ENCODE data around the gene TNNT1.

TNNT1 gene

DNA sequence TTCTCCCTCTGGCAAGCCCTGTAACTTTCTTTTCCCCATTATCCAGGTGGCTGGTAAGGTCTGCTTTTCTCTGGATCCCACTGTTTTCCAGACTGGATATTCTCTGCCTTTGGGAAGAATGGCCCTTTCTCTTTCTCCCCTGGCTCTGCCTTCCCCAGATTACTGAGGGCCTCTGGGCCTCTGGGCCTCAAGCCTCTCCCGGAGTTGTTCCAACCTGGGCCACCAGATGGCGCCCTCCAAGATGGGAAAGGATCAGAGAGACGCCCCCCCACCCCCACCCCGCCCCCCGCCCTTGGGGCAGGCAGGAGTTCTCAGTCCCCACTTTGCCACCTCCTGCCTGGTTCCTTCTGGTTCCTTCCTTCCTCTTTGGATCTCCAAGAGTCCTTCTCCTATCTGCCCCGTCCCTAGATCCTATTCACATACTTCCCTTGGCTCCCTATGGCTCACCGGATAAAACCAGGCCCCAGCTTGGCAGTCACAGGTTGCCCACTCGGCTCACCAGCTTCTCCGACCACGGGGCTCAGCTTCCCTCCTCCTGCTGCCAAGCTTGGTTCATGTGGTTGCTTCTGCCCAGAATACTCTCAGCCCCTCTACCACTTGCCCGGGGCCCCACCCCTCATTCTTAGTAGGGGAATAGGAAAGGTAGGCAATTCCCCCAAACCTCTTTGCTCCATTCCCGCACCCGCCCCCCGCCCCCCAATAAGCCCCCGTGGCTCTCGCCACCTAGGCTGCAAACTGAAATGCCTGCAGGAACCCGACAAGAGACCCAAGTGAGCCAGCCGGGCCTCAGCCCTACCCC, 60.3 kb downstream of the TNNT1 start:
- DNase-seq (ENCODE audit: low spot score), result peak; percentile 62

DNA sequence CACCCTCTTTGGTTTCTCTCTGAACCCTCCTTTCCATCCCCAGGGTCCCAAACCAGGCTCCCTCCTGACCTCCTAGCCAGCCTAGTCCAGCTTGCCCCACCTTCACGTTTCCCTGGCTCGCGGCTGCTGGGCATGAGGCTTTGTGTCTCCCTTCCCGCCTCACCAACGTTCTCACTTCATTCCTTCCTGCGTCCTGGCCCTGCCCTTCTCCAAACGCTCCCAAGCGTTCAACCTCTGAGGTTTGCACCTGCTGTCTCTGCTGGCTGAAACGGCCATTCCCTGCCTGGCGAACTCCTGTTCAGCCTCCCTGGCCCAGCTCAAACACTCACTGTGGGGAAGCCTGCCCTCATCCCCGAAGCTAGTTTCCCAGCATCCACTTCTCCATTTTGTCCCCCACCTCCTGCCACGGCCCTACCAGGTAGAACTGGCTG, 61.0 kb downstream of the TNNT1 start:
- DNase-seq (ENCODE audit: low spot score), result no peak

DNA sequence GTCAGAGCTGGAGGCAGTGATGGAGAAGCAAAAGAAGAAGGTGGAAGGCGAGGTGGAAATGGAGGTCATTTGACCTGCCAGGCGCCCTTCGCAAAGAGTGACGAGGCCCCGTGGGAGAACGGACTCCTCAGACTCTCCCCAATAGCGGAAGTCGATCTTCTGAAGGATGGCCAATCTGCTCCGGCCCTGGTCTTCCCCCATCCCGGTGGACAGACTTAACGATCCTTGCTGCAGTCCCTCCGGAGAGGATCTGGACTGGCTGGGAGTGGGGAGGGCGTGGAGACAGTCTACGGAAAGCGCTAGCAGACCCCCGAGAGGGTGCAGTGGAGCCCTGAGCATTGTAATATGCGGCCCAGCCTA, 61.5 kb downstream of the TNNT1 start:
- no peak for DNase-seq (ENCODE audit: low spot score)

DNA sequence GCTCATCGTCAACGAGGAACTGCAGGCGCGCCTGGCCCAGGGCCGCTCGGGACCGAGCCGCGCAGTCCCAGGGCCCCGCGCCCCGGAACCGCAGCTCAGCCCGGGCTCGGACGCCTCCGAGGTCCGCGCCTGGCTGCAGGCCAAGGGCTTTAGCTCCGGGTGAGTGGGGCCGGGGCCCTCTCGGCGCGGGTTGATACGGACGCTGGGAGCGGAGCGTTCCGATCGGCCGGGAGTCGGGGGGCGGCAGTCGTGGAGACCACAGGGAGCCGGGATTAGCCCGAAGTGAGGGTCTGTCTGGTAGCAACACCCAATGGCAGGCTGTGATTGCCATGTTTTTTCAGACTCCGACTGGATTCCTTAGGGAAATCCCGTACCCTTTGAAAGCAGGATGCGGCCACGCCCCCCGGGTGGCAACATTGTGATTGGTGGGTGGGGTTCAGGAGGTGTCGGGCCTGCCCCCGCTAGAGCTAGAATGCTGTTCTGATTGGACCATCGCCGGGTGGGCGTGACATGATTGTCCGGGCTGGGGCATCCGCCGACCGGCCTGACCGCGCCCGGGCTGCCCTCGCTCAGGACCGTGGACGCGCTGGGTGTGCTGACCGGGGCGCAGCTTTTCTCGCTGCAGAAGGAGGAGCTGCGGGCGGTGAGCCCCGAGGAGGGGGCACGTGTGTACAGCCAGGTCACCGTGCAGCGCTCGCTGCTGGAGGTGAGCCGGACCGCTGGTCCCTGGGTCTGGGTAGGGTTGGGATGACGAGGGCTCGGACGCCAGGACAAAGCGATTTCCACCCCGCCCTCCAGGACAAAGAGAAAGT, 62.1 kb downstream of the TNNT1 start:
- peak; percentile 29 for DNase-seq (ENCODE audit: low spot score)

DNA sequence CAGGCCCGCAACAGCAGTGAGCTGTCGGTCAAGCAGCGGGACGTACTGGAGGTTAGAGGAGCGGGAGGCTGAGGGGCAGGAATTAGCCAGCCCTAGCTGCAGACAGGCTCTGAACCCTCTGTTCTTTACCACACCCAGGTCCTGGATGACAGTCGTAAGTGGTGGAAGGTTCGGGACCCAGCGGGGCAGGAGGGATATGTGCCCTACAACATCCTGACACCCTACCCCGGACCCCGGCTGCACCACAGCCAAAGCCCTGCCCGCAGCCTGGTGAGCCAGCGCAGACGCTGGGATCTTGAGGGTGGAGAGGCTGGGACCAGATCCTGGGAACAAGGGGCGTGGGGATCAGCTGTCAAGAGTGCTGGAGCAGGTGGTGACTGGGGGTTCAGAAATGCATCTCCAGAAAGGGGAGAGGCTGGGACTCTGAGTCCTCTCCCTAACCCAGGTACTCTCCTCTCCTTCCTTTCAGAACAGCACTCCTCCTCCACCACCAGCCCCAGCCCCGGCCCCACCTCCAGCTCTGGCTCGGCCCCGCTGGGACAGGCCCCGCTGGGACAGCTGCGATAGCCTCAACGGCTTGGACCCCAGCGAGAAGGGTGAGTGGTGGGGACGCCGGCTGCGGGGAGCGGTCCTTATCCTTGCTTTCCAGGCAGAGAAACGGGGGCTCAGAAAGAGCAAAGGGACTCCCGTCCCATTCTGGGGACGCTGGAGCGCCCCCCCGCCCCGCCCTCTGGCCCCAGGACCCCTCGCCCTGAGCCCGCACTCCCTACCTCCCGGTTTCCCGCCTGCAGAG, 62.9 kb downstream of the TNNT1 start:
- no peak for DNase-seq (ENCODE audit: low spot score)

DNA sequence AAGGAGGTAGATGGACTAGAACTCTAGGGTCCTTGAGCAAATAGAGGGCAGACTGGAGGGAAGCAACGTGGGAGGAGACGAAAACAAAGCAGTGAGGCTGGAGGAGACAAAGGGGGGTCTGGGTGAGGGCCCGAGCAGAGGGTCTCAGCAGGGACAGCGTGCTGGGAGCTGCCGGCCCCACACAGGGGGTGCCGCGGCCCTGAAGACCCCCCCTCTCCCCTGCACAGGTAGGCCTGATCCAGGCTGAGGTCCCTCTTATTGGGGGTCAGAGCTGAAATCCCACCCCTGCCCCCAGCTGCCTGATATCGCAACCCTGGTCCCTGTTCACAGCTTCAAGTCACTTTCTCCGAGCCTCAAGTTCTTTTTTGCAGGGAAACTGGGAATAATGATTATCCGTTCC, 64.6 kb downstream of the TNNT1 start:
- no peak for DNase-seq (ENCODE audit: low spot score)

DNA sequence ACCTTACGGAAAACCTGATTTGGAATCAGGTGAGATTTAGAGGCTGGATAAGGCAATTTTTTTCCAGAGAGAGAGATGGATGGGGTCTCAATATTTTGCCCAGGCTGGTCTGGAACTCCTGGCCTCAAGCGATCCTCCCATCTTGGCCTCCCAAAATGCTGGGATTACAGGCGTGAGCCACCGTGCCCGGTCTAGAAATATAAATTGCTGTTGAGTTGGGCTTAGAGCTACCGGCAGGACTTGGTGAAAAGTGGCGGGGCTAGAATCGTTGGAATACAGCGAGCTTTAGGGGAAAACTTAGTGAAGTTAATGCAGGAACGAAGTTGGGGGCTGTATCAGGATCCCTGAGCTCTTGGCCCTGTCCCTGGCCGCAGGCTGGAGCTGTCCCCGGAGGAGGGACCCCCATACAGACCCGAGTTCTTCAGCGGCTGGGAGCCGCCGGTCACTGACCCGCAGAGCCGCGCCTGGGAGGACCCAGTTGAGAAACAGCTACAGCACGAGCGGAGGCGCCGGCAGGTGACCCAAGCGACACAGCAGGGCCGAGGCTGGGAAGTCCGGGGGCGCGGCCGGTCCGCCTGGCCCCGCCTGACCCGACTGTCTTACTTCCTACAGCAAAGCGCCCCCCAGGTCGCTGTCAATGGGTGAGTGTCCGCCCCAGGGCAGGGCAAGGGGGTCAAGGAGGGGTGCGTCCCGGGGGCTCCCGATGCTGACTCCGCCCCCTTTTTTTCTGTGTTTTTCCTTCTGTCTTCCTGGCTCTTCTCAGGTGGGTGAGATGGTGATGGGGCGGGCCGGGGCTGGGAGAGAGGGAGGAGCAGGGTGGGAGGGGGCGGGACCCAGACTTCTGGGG, 65.8 kb downstream of the TNNT1 start:
- DNase-seq (ENCODE audit: low spot score), result no peak
